ENCODE results near the gene COL4A1. TPM values are rescaled to one million over a fixed set of nuclear protein-coding genes. Genes with fewer than 3 reads are reported as not detected.

COL4A1 gene
- 100 to 1,000 TPM; 552 to 601 (median 564) TPM for polyA plus RNA-seq (ENCODE audit: insufficient read length in 3 of 3)

DNA sequence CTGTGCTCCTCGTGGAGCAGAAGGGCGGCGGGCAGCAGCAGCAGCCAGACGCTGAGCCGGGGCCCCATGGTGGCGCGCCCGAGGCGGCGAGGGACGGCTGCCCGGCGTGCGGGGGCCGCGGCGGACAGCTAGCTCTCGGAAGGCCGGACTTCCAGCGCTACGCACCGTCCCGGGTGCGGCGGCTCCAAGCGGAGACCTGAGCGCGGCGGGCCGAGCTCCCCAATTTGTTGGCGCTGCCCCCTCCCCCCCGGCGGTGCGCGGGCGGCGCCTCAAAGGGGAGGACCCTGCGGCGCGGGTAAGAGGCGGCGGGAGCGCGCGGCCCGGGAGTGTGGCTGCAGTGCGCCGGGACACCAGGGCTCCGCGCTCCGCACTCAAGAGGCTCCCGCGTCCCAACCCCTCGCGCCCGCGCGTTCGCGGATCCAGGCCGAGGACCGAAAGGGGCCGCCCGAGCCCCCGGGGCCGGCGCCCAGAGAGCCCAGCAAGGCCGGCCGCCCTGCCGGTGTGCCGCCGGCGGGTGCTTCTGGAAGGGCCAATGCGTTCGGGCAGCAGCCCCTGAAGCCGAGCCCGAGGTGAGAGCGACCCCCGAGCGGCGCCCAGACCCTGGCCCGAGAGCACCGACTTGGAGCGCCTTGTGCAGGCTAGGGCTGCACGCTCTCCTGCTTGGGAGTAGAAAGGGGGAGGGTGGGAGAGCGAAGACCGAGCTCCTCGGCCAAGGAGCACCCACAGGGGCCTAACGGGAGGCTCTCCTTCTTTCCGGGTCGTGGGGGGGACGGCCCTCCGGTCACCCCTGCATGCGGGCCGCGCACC is at the start of gene COL4A1, which contains the start of gene COL4A2:
TSS of gene COL4A1 (minus strand) at position 198 of the 807 bp plus-strand sequence. CDS start at position 68, 130 bp downstream.
TSS of gene COL4A2 (plus strand) at position 325 of the 807 bp plus-strand sequence. CDS start 620 bp downstream, outside the sequence.
- DNase-seq (ENCODE audit: low read depth in 3 of 3, low spot score in 2 of 3) = no peak

DNA sequence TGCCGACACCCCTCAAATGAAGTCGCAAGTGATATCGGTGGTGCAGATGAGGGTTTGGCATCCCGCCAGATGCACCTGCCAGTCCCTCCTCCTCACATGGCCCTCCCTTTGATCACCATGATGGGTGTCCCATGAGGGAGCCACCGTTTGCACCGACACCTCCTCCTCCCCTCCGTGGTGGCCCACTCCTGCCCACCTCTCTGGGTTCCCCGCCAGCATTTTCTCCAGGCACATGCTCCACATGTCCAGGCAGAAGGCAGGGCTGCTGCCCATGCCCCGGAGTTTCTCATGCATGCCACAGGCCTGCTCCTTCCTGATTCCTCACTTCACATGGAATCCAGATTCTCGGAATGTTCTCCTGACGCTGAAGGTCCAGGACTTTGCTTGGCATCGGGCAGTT is 49.4 kb upstream of the COL4A1 start:
- DNase-seq (ENCODE audit: low read depth in 3 of 3, low spot score in 2 of 3) = no peak

DNA sequence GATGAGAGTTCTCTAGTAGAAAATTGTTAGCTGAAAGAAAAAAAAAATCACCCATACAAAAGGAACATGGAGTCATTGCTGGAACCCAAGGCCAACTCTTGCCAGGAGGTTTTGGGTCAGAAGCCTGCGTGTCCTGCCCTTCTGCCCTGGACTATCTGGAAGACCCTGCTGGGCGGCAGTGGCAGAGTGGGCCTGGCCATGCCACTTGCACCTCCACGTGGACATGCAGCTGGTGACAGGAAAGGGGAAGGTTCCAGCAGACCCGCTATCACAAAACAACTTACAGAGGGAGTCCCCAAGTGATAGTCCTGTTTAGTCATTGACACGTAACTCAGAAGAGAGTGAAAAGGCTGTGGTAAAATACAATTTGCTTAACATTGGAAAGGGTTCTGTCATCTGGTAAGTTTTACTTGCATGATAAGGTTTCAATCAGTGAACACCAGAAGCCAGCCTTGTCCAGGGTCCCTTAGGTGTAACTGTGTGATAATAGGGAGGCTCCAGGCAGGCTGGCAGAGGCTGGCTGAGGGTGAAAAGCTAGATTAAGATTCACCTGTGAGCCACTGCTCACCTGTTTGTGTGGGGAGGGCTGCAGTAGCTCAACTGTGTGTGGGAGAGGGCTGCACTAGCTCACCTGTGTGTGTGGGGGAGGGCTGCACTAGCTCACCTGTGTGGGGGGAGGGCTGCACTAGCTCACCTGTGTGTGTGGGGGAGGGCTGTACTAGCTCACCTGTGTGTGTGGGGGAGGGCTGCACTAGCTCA is 47.9 kb upstream of the COL4A1 start:
- no peak for DNase-seq (ENCODE audit: low read depth in 3 of 3, low spot score in 2 of 3)

DNA sequence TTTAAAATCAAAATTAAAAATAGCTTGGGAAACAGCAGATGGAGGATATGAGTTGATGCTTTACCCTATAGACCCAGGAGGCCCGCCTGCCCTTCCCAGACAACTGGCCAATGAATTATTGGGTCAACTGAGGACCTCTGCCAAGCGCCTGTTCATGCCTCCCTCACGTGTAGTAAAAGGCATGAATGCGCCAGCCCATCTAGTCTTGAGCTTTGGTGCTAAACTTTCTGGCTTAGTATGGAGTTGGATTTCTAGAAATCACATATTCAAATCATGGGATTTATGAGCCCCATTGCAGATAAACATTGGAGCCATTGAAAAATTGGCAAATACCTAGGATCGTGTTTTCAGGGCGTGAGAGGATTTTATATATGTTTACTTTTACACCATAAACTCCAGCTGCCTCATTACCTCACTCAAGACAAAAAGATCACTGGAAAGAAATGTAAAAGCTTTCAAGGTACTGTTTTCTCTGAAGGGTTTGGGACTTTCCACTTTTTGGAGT is 47.2 kb upstream of the COL4A1 start:
- no peak for DNase-seq (ENCODE audit: low read depth in 3 of 3, low spot score in 2 of 3)

DNA sequence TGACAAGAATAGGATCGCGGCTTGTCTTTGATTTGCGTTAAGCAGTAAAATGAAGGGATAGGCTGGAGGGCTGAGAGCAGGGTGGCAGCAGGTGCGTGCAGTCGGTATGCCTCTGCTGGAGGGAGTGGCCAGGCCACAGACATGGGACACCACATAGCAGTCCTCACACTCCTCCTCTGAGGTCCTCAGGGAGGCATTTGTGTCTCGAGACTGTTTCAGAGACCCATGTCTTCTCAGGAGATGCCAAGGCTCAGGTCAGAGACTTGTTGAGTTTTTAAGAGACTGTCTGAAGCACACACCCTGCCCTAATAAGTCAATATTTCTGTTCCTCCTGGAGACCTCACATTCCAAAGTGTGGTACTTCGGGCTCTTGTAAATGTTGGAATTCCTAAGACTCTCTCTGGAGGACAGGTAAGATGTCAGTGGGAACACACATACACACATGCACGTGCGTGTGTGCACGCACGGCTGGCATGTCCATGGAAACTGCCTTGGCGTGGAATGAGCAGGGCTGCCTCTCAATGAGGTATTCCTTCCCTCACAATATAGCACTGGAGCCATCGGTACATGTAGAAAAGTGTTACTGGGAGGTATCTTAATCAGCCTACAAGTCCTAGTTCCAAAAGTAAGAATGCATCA is 46.5 kb upstream of the COL4A1 start:
- DNase-seq (ENCODE audit: low read depth in 3 of 3, low spot score in 2 of 3) = no peak

DNA sequence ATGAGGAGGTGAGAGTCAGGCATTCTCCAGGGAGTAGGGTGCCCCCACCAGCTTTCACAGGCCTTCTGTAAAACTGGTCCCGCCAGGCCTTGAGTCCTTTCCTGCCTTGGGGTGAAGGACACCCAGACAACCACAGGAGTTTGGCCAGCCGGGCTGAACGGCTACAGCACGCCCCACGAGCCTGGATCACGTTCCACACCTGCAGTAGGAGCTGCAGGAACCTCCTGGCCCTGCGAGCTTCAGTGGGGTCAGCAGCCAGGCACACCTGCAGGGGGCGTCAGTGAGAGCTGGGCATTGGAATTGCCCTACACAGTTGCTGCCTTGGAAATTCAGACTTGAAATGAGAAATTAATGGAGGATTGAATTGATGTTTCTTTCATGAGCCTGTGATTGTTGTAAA is 45.8 kb upstream of the COL4A1 start:
- DNase-seq (ENCODE audit: low read depth in 3 of 3, low spot score in 2 of 3) = no peak

DNA sequence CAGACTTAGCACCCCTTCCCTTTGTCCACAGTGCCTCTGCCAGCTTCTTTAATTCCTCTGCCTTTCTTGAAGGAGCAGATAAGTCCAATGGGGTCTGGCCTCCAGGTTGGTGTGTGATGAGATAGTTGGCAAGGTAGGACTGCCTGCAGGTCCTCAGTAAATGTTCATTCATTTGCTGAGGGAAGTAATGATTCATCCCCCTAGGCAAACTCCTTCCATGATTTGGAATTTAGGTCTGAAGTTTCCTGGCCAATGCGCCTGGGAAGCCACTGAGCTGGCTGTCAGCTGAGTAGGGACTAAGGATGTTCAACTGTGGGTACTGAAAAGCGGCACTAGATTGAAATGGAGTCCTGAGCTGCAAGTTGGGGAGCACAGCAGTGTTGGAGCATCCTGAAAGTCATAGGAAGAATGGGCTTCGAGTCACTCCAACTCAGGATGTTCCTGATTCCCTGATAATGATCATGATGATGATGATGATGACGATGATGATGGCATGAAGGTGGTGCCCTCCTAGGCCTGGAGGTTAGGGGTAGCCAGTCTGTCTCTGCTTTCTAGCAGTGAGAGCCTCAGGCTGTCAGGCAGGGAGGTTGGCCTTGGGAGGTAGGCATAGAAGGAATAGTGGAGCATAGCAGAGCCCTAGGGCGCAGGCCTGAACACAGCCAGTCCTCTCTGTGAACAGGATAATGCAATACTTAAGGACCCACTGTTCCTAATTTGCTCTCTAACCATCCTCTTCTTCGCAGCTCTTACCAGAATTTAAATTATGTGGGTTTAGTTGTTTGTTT is 44.9 kb upstream of the COL4A1 start:
- no peak for DNase-seq (ENCODE audit: low read depth in 3 of 3, low spot score in 2 of 3)

DNA sequence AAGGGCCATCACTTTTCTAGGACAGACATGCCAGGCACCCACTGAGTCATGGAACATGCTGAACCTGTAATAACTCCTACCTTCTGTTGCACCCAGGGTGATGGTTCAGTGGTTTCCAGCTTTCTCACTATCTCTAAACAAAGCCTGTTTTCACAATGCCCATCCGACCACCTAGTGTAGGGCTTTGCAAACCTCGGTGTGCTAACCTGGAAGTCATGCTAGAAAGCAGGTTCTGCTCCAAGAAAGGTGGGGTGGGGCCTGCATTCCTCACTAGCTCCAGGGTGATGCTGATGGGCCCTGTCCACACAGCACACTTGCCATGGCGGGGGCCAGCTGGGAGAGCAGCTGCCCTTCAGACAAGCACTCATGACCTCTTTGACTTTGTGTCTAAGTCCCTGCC is 43.6 kb upstream of the COL4A1 start:
- DNase-seq (ENCODE audit: low read depth in 3 of 3, low spot score in 2 of 3) = no peak

DNA sequence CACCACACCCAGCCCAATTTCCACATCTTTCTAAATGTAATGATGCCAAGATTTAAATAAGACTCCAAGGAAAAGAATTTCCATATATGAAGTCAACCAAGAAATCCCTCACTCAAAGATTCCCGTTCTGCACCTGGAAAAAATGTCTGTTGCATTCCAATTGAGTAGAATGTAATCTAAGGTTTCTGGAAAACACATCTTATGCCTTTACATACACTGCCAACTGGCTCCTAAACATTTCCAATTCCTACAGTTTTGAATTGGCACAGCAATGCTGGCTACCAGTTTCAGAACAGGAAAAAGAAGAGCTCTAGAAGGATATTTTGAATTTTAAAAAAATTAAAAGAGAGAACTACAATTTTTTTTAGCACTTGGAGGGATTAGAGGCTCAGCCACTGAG is 43.1 kb upstream of the COL4A1 start:
- DNase-seq (ENCODE audit: low read depth in 3 of 3, low spot score in 2 of 3) = no peak

DNA sequence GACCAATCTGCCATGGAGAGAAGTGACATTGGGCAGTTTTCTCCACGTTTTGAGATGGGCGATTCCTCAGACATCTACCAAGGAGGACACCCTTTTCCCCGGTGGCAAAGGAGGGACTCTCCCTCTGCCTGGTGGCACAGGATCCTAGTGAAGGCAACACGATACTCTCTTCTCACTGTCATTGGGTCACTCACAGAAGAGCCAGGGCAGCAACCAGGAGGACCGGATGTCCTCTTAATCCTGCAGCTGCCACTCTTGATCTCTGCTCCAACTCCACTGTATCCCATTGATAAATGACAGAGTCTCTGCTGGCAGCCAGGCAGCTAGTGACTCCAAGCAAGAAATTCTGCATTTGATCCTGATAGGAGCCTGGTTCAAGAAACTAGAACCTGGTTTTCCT is 42.3 kb upstream of the COL4A1 start:
- DNase-seq (ENCODE audit: low read depth in 3 of 3, low spot score in 2 of 3) = no peak

DNA sequence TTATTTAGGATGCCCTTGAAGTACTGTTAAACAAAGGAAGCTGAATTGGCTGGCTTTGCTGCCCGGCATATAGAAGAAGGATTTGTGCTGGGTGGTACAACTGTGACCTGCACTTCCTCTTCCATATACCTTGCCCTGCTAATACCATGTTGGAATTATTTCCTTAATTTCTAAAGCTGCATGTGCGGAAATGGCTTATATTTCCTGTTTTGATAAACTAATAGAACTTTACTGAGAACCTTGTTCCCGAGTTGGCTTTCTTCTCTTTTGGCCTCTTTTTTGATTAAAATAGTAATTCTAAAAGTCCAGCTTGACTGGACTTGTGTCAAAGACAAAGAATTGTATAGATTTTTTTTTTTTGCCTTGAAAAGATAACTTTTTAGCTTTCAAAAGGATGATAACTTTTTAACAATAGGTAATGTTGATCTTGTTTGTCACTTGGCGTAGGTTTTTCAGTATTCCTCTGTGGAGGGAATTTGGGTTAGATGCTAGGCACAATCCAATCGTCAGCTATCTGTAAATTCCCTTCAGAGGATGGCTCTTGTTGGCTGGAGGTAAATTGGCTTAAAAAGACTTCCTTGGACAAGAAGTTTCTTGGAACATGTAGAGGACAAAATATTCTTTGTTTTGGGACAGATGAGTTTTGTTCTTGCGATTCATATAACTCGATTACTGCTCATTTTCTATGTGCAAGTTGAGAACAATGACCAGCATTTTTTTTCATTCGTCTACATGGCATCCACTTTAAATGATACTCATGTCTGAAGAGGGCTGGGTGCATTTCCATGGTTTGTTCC is 41.5 kb upstream of the COL4A1 start:
- no peak for DNase-seq (ENCODE audit: low read depth in 3 of 3, low spot score in 2 of 3)

DNA sequence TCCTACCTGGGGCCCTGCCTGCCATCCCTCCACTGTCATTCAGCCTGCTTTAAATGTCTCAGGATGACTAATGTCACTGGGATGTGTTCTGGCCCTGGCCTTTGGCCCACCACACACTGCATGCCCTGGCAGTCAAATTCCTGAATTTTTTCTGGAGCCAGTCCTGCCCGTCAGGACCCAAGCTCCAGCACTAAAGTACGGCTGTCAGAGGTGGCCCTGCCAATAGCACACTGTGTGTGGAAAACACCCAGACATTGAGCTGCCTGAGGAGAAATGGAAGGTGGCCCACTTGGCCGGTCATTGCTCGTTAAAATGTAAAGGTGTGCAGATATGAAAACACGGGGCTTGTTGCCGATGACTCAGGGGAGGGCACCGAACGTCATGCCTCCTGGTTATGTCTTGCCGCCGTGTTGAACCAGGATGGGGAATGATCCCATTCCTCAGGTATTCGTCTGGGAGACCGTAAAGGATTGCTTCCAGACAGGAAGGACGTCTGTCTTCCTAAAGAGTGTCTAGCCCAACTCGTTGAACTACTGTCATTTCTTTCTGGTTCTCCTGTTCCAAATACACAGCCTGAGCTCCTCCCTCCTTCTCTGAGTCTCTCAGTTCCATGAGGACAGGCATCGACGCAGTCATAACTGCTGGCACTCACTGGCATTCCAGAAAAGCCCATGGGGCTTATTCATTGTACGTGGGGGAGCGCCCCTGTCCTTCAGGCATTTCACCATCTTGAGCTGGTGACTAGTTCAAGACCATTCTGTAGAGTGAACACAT is 40.8 kb upstream of the COL4A1 start:
- no peak for DNase-seq (ENCODE audit: low read depth in 3 of 3, low spot score in 2 of 3)

DNA sequence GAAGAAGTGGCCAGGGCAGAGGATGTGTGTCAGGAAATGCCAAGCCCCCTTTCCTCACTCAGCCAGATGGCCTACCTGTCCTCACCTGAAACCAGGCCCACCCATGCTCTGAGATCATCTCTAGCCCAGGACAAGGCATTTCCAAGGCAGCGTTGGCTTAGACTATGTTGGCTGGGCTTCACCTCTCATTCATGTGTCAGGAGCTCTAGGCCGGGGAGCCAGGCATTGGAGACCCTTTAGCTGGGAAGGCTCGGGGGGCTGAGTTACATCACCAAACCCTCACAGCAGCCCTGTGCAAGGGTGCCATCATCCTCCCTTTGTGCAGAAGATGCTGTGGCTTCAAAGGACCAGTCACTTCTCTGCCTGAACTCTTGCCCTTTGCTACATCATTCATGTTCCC is 40.1 kb upstream of the COL4A1 start:
- no peak for DNase-seq (ENCODE audit: low read depth in 3 of 3, low spot score in 2 of 3)

DNA sequence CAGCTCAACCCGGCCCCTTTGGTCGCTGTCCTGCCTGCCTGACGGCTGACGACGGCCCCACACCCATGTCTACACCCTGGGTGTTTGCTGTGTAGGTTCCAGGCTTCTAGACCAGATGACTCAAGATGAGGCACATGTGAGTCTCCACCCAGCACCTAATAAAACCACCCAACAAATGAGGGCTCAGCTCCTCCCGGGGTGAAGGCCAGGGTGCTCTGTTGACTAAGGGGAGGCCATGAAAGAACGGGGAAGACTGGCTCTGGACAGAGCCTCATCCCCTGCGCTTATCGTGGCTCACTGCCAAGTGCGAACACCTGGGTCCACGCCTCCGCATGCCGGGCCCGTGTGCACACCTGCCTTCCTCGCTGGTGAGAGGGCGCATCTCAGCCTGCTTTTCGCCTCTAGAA is 39.7 kb upstream of the COL4A1 start:
- no peak for DNase-seq (ENCODE audit: low read depth in 3 of 3, low spot score in 2 of 3)

DNA sequence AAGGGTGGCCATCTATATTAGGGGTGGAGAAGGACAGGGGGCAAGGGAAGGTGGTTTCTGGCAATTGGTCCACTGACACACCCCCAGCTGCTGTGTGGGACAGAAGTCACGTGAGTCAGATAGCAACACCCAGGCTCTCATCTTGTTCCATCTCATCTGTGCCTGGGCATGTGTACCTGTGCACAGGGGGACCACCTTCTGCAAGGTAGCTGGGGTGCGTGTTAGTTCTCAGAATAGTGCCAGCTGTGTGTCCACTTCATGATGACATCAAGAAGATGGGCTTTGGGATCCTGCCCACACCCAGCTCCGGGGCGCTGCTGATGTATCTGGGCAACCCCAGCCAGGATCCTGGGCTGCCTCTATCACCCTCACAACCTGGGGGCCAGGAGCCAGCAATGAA is 38.7 kb upstream of the COL4A1 start:
- DNase-seq (ENCODE audit: low read depth in 3 of 3, low spot score in 2 of 3) = no peak

DNA sequence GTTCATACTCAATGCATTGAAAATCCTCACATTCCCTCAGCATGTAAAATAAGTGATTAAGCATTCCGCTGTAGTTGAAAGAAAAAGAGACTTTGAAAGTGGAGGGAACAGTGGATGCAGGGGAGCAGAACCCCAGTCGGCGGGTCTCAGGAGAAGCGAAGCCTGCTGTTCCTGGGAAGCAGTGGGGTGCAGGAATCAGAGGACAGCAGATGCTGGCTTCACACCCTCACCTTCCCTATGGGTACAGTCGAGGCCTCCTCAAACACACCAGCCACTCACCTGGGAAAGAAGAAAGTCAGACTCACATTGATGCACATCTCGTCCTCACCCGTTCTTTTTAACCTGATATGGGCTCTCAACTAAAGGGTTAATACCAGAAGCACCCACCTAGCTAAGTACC is 38.3 kb upstream of the COL4A1 start:
- no peak for DNase-seq (ENCODE audit: low read depth in 3 of 3, low spot score in 2 of 3)

DNA sequence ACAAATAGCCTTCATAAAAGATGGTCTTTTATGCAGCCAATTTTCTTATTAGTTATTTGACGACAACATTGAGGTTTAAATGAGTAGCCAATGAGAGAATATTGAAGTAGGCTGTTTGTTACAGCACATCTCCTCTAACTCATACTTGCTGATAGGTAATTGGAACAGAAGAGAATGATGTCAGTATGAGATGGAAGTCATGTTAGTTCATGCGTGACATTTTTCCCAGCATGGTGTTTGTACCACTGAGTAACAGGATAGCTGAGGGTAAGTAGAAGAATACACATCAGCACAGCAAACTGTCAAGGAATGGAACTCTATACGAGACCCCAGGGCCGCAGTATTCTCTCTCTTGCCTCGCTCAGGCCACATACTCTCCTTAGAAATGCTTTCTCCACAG is 37.4 kb upstream of the COL4A1 start:
- DNase-seq (ENCODE audit: low read depth in 3 of 3, low spot score in 2 of 3) = no peak

DNA sequence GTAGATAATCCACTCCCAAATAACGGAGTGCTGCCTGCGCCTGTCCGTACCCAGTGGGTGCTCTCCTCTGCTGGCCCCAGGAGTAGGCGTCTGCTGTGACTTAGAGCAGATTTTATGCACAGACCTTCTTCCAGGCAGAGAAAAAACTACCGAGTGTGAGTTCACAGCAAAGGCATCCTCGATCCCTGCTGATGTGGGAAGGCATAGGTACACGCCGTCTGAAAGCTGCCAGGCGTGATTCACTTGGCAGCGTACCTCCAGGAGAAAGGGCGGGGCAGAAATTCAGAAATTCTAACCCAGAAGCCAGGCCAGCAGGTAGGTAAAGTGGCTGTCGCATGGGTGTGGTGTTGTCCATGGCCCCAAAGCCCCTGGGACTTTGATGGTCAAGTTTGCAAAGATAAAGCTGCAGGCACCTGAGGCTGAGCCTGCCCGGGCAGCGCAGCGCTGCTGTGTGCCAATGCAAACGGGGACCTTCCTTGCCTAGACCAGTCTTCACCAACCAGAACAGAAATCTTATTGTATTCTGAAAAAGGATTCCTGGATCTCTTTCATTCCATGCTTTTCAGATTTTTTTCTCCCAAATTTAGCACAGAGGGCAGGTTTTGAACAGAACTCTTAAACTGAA is 36.4 kb upstream of the COL4A1 start:
- no peak for DNase-seq (ENCODE audit: low read depth in 3 of 3, low spot score in 2 of 3)

Data from right renal cortex interstitium (tissue), 3 donors.